K562 (cell line): ENCODE measurements around the gene ARID4B. TPM values are rescaled to one million over a fixed set of nuclear protein-coding genes. Genes with fewer than 3 reads are reported as not detected.

Source experiments
- ATAC-seq: fragments of 200-7000 bp; cut with Tn5 transposase; 3 replicates; pipeline ENCODE4 v1.9.1; 2020; ENCODE audit warnings: moderate library complexity
- BruUV-seq: library from RNA; stranded (reverse); fragments of 400-500 nt; replicated peaks from 2 replicates; lab custom pipeline; 2021; lab: Mats Ljungman, UMichigan
- CTCF ChIA-PET: fragments of 300-600 bp; formaldehyde crosslinking; extraction: SDS; loops from one replicate; lab custom pipeline; 2021; ENCODE audit warnings: low intra/inter-chr PET ratio; lab: Yijun Ruan, JAX
- POLR2A ChIA-PET: fragments of 300-600, 350-650 bp; sonication (Branson Sonifier 250); formaldehyde crosslinking; extraction: SDS; loops from one replicate; lab custom pipeline; 2021; ENCODE audit warnings: antibody characterized with exemption, inconsistent platforms; lab: Yijun Ruan, JAX
- DNase-seq, 4 experiments: peaks; one replicate each; pipeline versions ENCODE4 v3.0.0 to v3.0.0-alpha.2; 2011 to 2018; ENCODE audit warnings: low spot score in 3 of 4, mixed read lengths in 3 of 4; ENCODE audit errors: extremely low read depth in 1 of 4
- FAIRE-seq: peaks from 2 replicates; lab custom pipeline; 2011; peaks lifted over from hg19 to GRCh38; lab: Jason Lieb, UNC
- H2AFZ ChIP-seq: 2 replicates; pipeline ENCODE4 v1.6.0; 2011; ENCODE audit warnings: low read depth, low read length, control low read depth, inconsistent platforms
- H3K27ac ChIP-seq: fragments of 200-600 bp; 3 replicates; pipeline ENCODE4 v1.8.0; 2011; ENCODE audit warnings: low read depth, mild to moderate bottlenecking, control low read depth, inconsistent platforms, low read length, moderate library complexity, mixed read lengths; ENCODE audit errors: extremely low read depth
- H3K27me3 ChIP-seq, 2 experiments: fragments of 300-600 bp in 1 of 2; 2 replicates in 1 of 2; 3 replicates in 1 of 2; pipeline versions ENCODE4 v1.6.0 to v1.8.0; 2011; ENCODE audit warnings: inconsistent platforms in 2 of 2, low read length in 2 of 2, mild to moderate bottlenecking in 1 of 2, mixed read lengths in 1 of 2, moderate library complexity in 1 of 2; ENCODE audit not compliant: control insufficient read depth in 2 of 2, insufficient read depth in 2 of 2
- H3K36me3 ChIP-seq: fragments of 300-600 bp; 3 replicates; pipeline ENCODE4 v1.8.0; 2011; ENCODE audit warnings: mild to moderate bottlenecking, low read length, inconsistent platforms; ENCODE audit not compliant: control insufficient read depth, insufficient read depth
- H3K4me1 ChIP-seq, 2 experiments: fragments of 200-600 bp in 1 of 2; replicated peaks in 1 of 2; 2 replicates in 1 of 2; 3 replicates in 1 of 2; pipeline versions ENCODE4 v1.5.1 to v1.8.0; 2011; ENCODE audit warnings: inconsistent platforms in 2 of 2, low read length in 2 of 2, mild to moderate bottlenecking in 1 of 2, mixed read lengths in 1 of 2, moderate library complexity in 1 of 2; ENCODE audit not compliant: control insufficient read depth in 2 of 2, insufficient read depth in 2 of 2
- H3K4me2 ChIP-seq: 2 replicates; pipeline ENCODE4 v1.6.1; 2011; ENCODE audit warnings: low read length, control low read depth, inconsistent platforms, mixed read lengths; ENCODE audit not compliant: insufficient read depth
- H3K4me3 ChIP-seq: fragments of 200-600 bp; sonication (generic), shearing (Covaris generic); 2 replicates; pipeline ENCODE4 v1.5.1; 2016; ENCODE audit warnings: control low read depth, inconsistent platforms
- H3K79me2 ChIP-seq: fragments of 200-600 bp; 3 replicates; pipeline ENCODE4 v1.8.0; 2011; ENCODE audit warnings: low read length, inconsistent platforms; ENCODE audit not compliant: control insufficient read depth, insufficient read depth
- H3K9ac ChIP-seq, 2 experiments: 2 replicates each; pipeline versions ENCODE4 v1.6.0 to v1.6.1; 2011; ENCODE audit warnings: low read depth in 2 of 2, low read length in 2 of 2, control low read depth in 1 of 2, inconsistent platforms in 1 of 2, mild to moderate bottlenecking in 1 of 2, mixed read lengths in 1 of 2; ENCODE audit not compliant: insufficient read depth in 1 of 2
- H3K9me1 ChIP-seq: one replicate; pipeline ENCODE4 v1.6.0; 2011; ENCODE audit warnings: inconsistent platforms, mild to moderate bottlenecking, low read length, moderate library complexity; ENCODE audit not compliant: control insufficient read depth, insufficient read depth
- H3K9me3 ChIP-seq: replicated peaks from 2 replicates; pipeline ENCODE4 v1.5.1; 2011; ENCODE audit warnings: low read depth, low read length, inconsistent platforms; ENCODE audit not compliant: control insufficient read depth, insufficient read depth
- H4K20me1 ChIP-seq: replicated peaks from 2 replicates; pipeline ENCODE4 v1.6.1; 2011; ENCODE audit warnings: low read length, inconsistent platforms, mixed read lengths; ENCODE audit not compliant: control insufficient read depth, insufficient read depth
- MIER1 ChIP-seq: fragments of 450-650 bp; IDR thresholded peaks from 2 replicates; pipeline ENCODE4 v1.6.1; 2016; ENCODE audit warnings: antibody characterized with exemption, mild to moderate bottlenecking, low read depth
- WGBS: fragments of 100-300 bp; shearing (Covaris generic); methylation state at CpG from one replicate; pipeline ENCODE4 v1.1.6; 2016; ENCODE audit warnings: low coverage, mixed read lengths; ENCODE audit not compliant: insufficient coverage; ENCODE audit errors: missing lambda C conversion rate; 5-methylcytosine and 5-hydroxymethylcytosine counted together
- in situ Hi-C: fragments of 300-500 bp; cut with MboI; formaldehyde crosslinking; loops from 4 replicates; pipeline ENCODE4 v1.15.0; 2018; ENCODE audit warnings: inconsistent platforms, mixed read lengths
- intact Hi-C: fragments of 100-400 bp; cut with micrococcal nuclease; formaldehyde crosslinking; loops from 2 replicates; pipeline ENCODE4 v1.14.2; 2022
- polyA plus RNA-seq, 8 experiments: library from polyadenylated mRNA; depleted of rRNA in 4 of 8; stranded (reverse) in 5 of 8; unstranded in 3 of 8; fragments of >200 nt; fragmentation: Nextera tagmentation in 2 of 8; fragmentation: Illumina TruSeq in 1 of 8; extraction: Ambion mirVana in 2 of 8; extraction: Trizol in 1 of 8; gene quantifications; 2 replicates each; pipeline versions ENCODE4 v1.2.1 to v1.2.3, GENCODE V29; 2011 to 2014; ENCODE audit warnings: inconsistent platforms in 1 of 8, missing spikeins in 1 of 8
- total RNA-seq, 7 experiments: library from RNA; depleted of rRNA in 6 of 7; stranded (reverse); fragments of >200 nt in 6 of 7; fragmentation: Illumina TruSeq in 2 of 7; extraction: Trizol in 2 of 7; gene quantifications; 2 replicates each; pipeline versions ENCODE4 v1.2.1 to v1.2.3, GENCODE V29; 2011 to 2021; ENCODE audit warnings: low replicate concordance in 1 of 7
- TF ChIP-seq, protein P1 (sequence below), 3 experiments: IDR thresholded peaks in 2 of 3; conservative IDR thresholded peaks in 1 of 3; 2 replicates each; pipeline ENCODE4 v1.5.1; 2011 to 2012; ENCODE audit warnings: low read length in 3 of 3, mild to moderate bottlenecking in 3 of 3, control low read depth in 2 of 3, improper control_type of control experiment in 1 of 3, inconsistent platforms in 1 of 3, low read depth in 1 of 3, mixed read lengths in 1 of 3, moderate library complexity in 1 of 3; ENCODE audit not compliant: insufficient read depth in 2 of 3

Gene ARID4B
- total and polyA plus RNA-seq, 9 of the 15 experiments (the other 6 are each of a cell fraction or from before 2014, with no cell fraction given) = 8.4 to 38.9 (median 18.5) TPM

DNA sequence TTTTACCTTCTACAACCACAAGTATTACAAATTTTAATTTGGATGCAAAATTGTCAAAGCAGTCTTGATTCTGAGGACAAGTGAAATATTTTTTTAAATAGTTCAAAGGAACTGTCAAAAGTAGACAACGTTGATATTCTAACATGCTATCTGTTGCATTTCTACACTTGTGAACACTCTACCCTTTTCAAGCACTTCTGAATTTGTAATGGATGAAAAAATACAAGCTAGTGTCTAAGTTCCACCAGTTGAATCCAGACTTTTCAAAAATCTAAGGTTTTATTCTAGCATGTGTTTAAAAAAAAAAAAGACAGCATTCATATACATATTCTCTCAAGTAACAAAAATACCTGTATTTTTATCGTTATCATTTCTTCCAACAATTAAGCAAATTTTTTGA lies 2.1 kb downstream of the ARID4B start:
- FAIRE-seq = no peak
- H3K27ac ChIP-seq = peak overlapping the region; percentile 83; the same call in 1 of the 3 replicates
- H3K9me1 ChIP-seq = no peaks in the 10 kb centered on the region
- peaks cover 35% of the 10 kb centered on the region; the same call in 2 of the 3 replicates for H3K36me3 ChIP-seq
- CTCF ChIA-PET = interaction anchor here (0.7 kb wide), 2 partner anchors 38 to 91 kb away, joined by 3 to 4 read pairs; no protein-coding TSS in a partner anchor
- DNase-seq = no peak
- no peak overlapping the region for H2AFZ ChIP-seq
- H3K9me3 ChIP-seq = no peaks in the 10 kb centered on the region
- H3K4me3 ChIP-seq = peak overlapping the region; percentile 82
- H3K4me1 ChIP-seq = peaks cover 5 to 16% of the 10 kb centered on the region in 2 experiments; a peak in 4 of 5 replicates
- POLR2A ChIA-PET = interaction anchor here (0.6 to 5.0 kb wide), 4 partner anchors 10 to 579 kb away, joined by 3 to 38 read pairs (median 3); no protein-coding TSS in a partner anchor
- H3K9ac ChIP-seq = peak overlapping the region in 1 of 2 experiments; percentile 84; a peak in 2 of 4 replicates
- no peaks in the 10 kb centered on the region; the same call in 1 of the 2 replicates for H4K20me1 ChIP-seq
- no TSS peak for BruUV-seq
- intact Hi-C loops = no loop called here
- TF ChIP-seq MIER1 = no peak
- TF ChIP-seq, protein P1, sequence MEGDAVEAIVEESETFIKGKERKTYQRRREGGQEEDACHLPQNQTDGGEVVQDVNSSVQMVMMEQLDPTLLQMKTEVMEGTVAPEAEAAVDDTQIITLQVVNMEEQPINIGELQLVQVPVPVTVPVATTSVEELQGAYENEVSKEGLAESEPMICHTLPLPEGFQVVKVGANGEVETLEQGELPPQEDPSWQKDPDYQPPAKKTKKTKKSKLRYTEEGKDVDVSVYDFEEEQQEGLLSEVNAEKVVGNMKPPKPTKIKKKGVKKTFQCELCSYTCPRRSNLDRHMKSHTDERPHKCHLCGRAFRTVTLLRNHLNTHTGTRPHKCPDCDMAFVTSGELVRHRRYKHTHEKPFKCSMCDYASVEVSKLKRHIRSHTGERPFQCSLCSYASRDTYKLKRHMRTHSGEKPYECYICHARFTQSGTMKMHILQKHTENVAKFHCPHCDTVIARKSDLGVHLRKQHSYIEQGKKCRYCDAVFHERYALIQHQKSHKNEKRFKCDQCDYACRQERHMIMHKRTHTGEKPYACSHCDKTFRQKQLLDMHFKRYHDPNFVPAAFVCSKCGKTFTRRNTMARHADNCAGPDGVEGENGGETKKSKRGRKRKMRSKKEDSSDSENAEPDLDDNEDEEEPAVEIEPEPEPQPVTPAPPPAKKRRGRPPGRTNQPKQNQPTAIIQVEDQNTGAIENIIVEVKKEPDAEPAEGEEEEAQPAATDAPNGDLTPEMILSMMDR (IDR thresholded peaks at IDR 0.05 in 2 of 3, conservative IDR thresholded peaks at IDR 0.05 in 1 of 3; ENCODE audit: insufficient read depth in 2 of 3, low read depth in 1 of 3, low read length in 3 of 3) = 0 out of 6 replicates have a peak, but pooled peaks of 1 of the 3 experiments have one; percentile 0
- no peak for ATAC-seq
- H3K79me2 ChIP-seq = peaks cover 91% of the 10 kb centered on the region
- in situ Hi-C loops = no loop called here
- 4% methylated on average over 2 of the region's 2 CpGs for WGBS
- H3K27me3 ChIP-seq = no peaks in the 10 kb centered on the region
- H3K4me2 ChIP-seq = peak overlapping the region; percentile 56
